Mesenteric fat pad (tissue), 1 donor: ENCODE measurements around the gene DHRS7B. TPM values are rescaled to one million over a fixed set of nuclear protein-coding genes. Genes with fewer than 3 reads are reported as not detected.
"Not testable (repeated sequence)": the region's sequence is repeated elsewhere in the genome, so short reads cannot be mapped to it uniquely, and the experiment has no call there.

Experiments used
- DNase-seq: peaks from one replicate; pipeline ENCODE4 v3.0.0-alpha.2; 2020; ENCODE audit warnings: low spot score
- total RNA-seq: library from RNA; stranded (reverse); fragmentation: NEBNext Ultra II Directional; extraction: Animal tissue kit (Norgen Biotek cat#: 25700); gene quantifications from one replicate; pipeline ENCODE4 v1.2.1, GENCODE V29; 2021
- donor health status: DM: yes; HTN: yes; CAD: no.

The DHRS7B gene
- total RNA-seq, 1 donor from 2014 or later = 34.4 TPM

- DNase-seq = peak; percentile 53
Measured at GRCh38 chr17:21176773-21177395, 50.1 kb downstream of the DHRS7B start.

- peak; percentile 69 for DNase-seq
Measured at GRCh38 chr17:21177401-21177800, 50.6 kb downstream of the DHRS7B start.

GRCh38 chr17:21177854-21178600 lies 51.3 kb downstream of the DHRS7B start:
- peak; percentile 47 for DNase-seq

GRCh38 chr17:21183468-21183867 lies 56.7 kb downstream of the DHRS7B start:
- no peak for DNase-seq

- no peak for DNase-seq
Measured at GRCh38 chr17:21184570-21184969, 57.8 kb downstream of the DHRS7B start.

- no peak for DNase-seq
Measured at GRCh38 chr17:21185061-21185460, 58.3 kb downstream of the DHRS7B start.

- no peak for DNase-seq
Measured at GRCh38 chr17:21186399-21187187, 59.8 kb downstream of the DHRS7B start.

GRCh38 chr17:21189361-21189760 lies 62.6 kb downstream of the DHRS7B start:
- no peak for DNase-seq

GRCh38 chr17:21190078-21190477 lies 63.3 kb downstream of the DHRS7B start:
- DNase-seq = no peak

GRCh38 chr17:21191698-21192097 lies 64.9 kb downstream of the DHRS7B start:
- DNase-seq = no peak

- DNase-seq = not testable (repeated sequence)
Measured at GRCh38 chr17:21192414-21192813, 65.7 kb downstream of the DHRS7B start.

- DNase-seq = no peak
Measured at GRCh38 chr17:21193031-21193430, 66.3 kb downstream of the DHRS7B start.

GRCh38 chr17:21194226-21194625 lies 67.5 kb downstream of the DHRS7B start:
- no peak for DNase-seq

- no peak for DNase-seq
Measured at GRCh38 chr17:21194703-21195102, 67.9 kb downstream of the DHRS7B start.

GRCh38 chr17:21196126-21196525 lies 69.4 kb downstream of the DHRS7B start:
- no peak for DNase-seq

GRCh38 chr17:21198411-21198810 lies 71.6 kb downstream of the DHRS7B start:
- no peak for DNase-seq

GRCh38 chr17:21199311-21199710 lies 72.5 kb downstream of the DHRS7B start:
- no peak for DNase-seq

- DNase-seq = no peak
Measured at GRCh38 chr17:21199856-21200255, 73.1 kb downstream of the DHRS7B start.

- DNase-seq = no peak
Measured at GRCh38 chr17:21200590-21201297, 74.0 kb downstream of the DHRS7B start.

GRCh38 chr17:21201298-21201595 lies 74.5 kb downstream of the DHRS7B start:
- DNase-seq = no peak

GRCh38 chr17:21201874-21202273 lies 75.1 kb downstream of the DHRS7B start:
- no peak for DNase-seq

GRCh38 chr17:21202512-21202911 lies 75.7 kb downstream of the DHRS7B start:
- no peak for DNase-seq
